Measurements from ENCODE around the gene TFF1. TPM values are rescaled to one million over a fixed set of nuclear protein-coding genes. Genes with fewer than 3 reads are reported as not detected.

Gene TFF1
- total RNA-seq, 1 donor from 2014 or later: not detected

GRCh38 chr21:42384156-42384945, 18.0 kb upstream of the TFF1 start:
- DNase-seq (ENCODE audit: extremely low read depth, low read depth, low spot score): no peak

GRCh38 chr21:42383331-42383730, 17.0 kb upstream of the TFF1 start:
- no peak for DNase-seq (ENCODE audit: extremely low read depth, low read depth, low spot score)

- DNase-seq (ENCODE audit: extremely low read depth, low read depth, low spot score): no peak
Observed at GRCh38 chr21:42382915-42383314, 16.6 kb upstream of the TFF1 start.

- no peak for DNase-seq (ENCODE audit: extremely low read depth, low read depth, low spot score)
Observed at GRCh38 chr21:42381347-42381984, 15.1 kb upstream of the TFF1 start.

GRCh38 chr21:42379426-42380215, 13.3 kb upstream of the TFF1 start:
- DNase-seq (ENCODE audit: extremely low read depth, low read depth, low spot score): no peak

GRCh38 chr21:42378418-42378817, 12.1 kb upstream of the TFF1 start:
- DNase-seq (ENCODE audit: extremely low read depth, low read depth, low spot score): no peak

GRCh38 chr21:42377951-42378340, 11.6 kb upstream of the TFF1 start:
- DNase-seq (ENCODE audit: extremely low read depth, low read depth, low spot score): no peak

- DNase-seq (ENCODE audit: extremely low read depth, low read depth, low spot score): no peak
Observed at GRCh38 chr21:42377211-42377950, 11.0 kb upstream of the TFF1 start.

GRCh38 chr21:42376338-42376982, 10.1 kb upstream of the TFF1 start:
- no peak for DNase-seq (ENCODE audit: extremely low read depth, low read depth, low spot score)

- DNase-seq (ENCODE audit: extremely low read depth, low read depth, low spot score): no peak
Observed at GRCh38 chr21:42375966-42376337, 9.6 kb upstream of the TFF1 start.

GRCh38 chr21:42375506-42375905, 9.2 kb upstream of the TFF1 start:
- no peak for DNase-seq (ENCODE audit: extremely low read depth, low read depth, low spot score)

GRCh38 chr21:42374864-42375499, 8.6 kb upstream of the TFF1 start:
- no peak for DNase-seq (ENCODE audit: extremely low read depth, low read depth, low spot score)

- no peak for DNase-seq (ENCODE audit: extremely low read depth, low read depth, low spot score)
Observed at GRCh38 chr21:42374457-42374856, 8.1 kb upstream of the TFF1 start.

GRCh38 chr21:42373908-42374455, 7.6 kb upstream of the TFF1 start:
- DNase-seq (ENCODE audit: extremely low read depth, low read depth, low spot score): no peak

GRCh38 chr21:42373196-42373907, 7.0 kb upstream of the TFF1 start:
- DNase-seq (ENCODE audit: extremely low read depth, low read depth, low spot score): no peak

GRCh38 chr21:42370894-42371654, 4.7 kb upstream of the TFF1 start:
- no peak for DNase-seq (ENCODE audit: extremely low read depth, low read depth, low spot score)

GRCh38 chr21:42369821-42370220, 3.5 kb upstream of the TFF1 start:
- no peak for DNase-seq (ENCODE audit: extremely low read depth, low read depth, low spot score)

Data from glomerular endothelial cell (primary cell).